ENCODE data around the gene TMEM167B.

Gene TMEM167B

DNA sequence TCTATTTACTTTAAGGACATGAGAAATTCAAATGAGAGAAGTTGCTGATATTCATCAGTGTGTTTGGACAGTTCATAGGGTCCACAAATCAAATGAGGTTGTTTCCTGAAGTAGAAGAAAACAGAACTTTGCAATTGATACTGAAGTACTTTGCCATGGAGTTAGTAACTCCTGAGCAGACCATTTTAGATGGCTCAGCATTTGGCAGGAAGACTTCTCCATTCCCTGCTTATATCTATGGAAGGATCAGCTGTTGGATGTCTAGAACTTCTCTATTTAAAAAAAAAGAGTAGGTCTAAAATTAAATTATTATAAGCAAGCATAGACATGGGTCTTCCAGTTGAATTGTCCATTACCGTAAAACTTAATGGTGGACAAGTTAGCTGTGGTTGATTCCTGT, 5.1 kb downstream of the TMEM167B start:
- Histone ChIP-seq H3K9me3 (ENCODE audit: control insufficient read depth in 2 of 2, low read length in 2 of 2) (no peaks in the 10 kb centered on the region), H3K9ac (ENCODE audit: low read depth in 1 of 2, low read length in 2 of 2) (peak overlapping the region in 1 of 2 donors; percentile 20), H3K27ac (ENCODE audit: low read depth in 2 of 2, low read length in 2 of 2) (peak overlapping the region in 1 of 2 donors; percentile 37), H3K4me3 (ENCODE audit: low read length in 2 of 2) (no peak overlapping the region), H3K4me1 (ENCODE audit: control insufficient read depth in 2 of 2, insufficient read depth in 2 of 2, low read length in 2 of 2) (peaks cover 17 to 25% of the 10 kb centered on the region in 2 donors), H3K36me3 (ENCODE audit: control insufficient read depth in 2 of 2, insufficient read depth in 2 of 2, low read length in 2 of 2) (peaks cover 12 to 15% of the 10 kb centered on the region in 2 donors), H3K27me3 (ENCODE audit: control insufficient read depth in 2 of 2, insufficient read depth in 2 of 2, low read length in 2 of 2) (no peaks in the 10 kb centered on the region)

DNA sequence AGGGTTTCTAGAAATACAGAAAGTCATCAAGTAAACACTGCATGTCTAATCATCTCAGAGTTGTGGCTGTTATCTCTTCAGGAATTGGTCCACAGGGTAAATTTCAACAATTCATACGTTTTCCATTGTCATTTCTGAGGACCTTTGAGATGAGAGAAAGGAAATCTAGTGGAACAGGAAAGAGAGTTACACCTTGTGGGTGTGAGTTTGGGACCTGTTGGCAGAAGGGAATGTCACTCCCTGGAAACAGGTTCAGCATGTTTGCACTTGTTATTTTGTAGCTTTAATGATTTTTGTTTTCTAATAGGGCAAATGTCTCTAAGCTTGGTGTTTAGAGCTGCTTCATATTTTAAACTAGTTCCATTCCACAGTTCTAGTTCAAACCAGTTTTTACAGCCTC, 5.6 kb downstream of the TMEM167B start:
- Histone ChIP-seq H3K4me1 (ENCODE audit: control insufficient read depth in 2 of 2, insufficient read depth in 2 of 2, low read length in 2 of 2) (peaks cover 17 to 26% of the 10 kb centered on the region in 2 donors), H3K4me3 (ENCODE audit: low read length in 2 of 2) (no peak overlapping the region), H3K27me3 (ENCODE audit: control insufficient read depth in 2 of 2, insufficient read depth in 2 of 2, low read length in 2 of 2) (no peaks in the 10 kb centered on the region), H3K36me3 (ENCODE audit: control insufficient read depth in 2 of 2, insufficient read depth in 2 of 2, low read length in 2 of 2) (peaks cover 12 to 15% of the 10 kb centered on the region in 2 donors), H3K9me3 (ENCODE audit: control insufficient read depth in 2 of 2, low read length in 2 of 2) (no peaks in the 10 kb centered on the region), H3K27ac (ENCODE audit: low read depth in 2 of 2, low read length in 2 of 2) (peak overlapping the region in 1 of 2 donors; percentile 37), H3K9ac (ENCODE audit: low read depth in 1 of 2, low read length in 2 of 2) (peak overlapping the region in 1 of 2 donors; percentile 26)

DNA sequence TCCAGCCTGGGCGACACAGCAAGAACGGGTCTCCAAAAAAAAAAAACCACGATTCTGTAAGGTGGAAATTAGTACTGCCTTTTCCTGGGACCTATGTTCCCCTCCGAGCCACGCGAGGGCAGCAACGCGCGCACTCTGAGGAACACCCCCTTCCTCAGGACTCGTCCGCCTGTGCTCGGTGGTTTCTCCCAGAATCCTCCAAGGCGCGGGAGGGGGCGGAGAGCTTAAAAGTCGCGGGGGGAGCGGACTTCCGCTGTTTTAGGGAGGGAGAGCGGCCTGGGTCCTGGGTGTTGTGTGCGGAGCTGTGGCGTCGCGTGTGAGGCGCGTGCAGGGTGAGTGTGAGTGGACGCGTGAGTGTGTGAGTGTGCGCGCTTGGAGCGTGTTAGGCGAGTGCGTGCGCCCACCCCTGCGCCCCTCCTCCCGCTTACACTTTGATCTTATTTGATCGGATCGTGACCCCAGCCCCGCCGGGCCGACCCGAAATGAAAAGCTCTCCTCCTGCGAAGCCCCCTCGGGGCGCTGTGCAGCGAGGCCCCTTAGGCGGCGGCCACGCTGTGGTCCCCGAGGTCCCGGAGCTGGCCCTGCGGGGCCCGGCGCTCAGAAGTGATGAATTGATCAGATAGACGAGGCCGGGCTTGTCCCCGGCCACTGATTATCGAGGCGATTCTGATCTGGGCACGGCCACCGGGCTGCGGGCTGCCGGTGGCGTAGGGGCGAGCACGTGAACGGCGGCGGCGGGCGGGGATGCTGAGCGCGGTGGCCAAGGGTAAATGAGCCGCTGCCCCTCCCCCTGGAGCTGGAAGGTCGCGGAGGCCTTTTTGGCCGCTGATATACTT, 9.6 kb downstream of the TMEM167B start:
- no peaks in the 10 kb centered on the region for H3K9me3 ChIP-seq (ENCODE audit: control insufficient read depth in 2 of 2, low read length in 2 of 2)
- H3K36me3 ChIP-seq (ENCODE audit: control insufficient read depth in 2 of 2, insufficient read depth in 2 of 2, low read length in 2 of 2) = peaks cover 0 to 2% of the 10 kb centered on the region in 2 donors
- peak overlapping the region; percentile 95 to 96 for H3K27ac ChIP-seq (ENCODE audit: low read depth in 2 of 2, low read length in 2 of 2)
- H3K9ac ChIP-seq (ENCODE audit: low read depth in 1 of 2, low read length in 2 of 2) = peak overlapping the region; percentile 95 to 99
- peaks cover 3 to 12% of the 10 kb centered on the region in 2 donors for H3K4me1 ChIP-seq (ENCODE audit: control insufficient read depth in 2 of 2, insufficient read depth in 2 of 2, low read length in 2 of 2)
- no peaks in the 10 kb centered on the region for H3K27me3 ChIP-seq (ENCODE audit: control insufficient read depth in 2 of 2, insufficient read depth in 2 of 2, low read length in 2 of 2)
- peak overlapping the region; percentile 88 to 91 for H3K4me3 ChIP-seq (ENCODE audit: low read length in 2 of 2)

DNA sequence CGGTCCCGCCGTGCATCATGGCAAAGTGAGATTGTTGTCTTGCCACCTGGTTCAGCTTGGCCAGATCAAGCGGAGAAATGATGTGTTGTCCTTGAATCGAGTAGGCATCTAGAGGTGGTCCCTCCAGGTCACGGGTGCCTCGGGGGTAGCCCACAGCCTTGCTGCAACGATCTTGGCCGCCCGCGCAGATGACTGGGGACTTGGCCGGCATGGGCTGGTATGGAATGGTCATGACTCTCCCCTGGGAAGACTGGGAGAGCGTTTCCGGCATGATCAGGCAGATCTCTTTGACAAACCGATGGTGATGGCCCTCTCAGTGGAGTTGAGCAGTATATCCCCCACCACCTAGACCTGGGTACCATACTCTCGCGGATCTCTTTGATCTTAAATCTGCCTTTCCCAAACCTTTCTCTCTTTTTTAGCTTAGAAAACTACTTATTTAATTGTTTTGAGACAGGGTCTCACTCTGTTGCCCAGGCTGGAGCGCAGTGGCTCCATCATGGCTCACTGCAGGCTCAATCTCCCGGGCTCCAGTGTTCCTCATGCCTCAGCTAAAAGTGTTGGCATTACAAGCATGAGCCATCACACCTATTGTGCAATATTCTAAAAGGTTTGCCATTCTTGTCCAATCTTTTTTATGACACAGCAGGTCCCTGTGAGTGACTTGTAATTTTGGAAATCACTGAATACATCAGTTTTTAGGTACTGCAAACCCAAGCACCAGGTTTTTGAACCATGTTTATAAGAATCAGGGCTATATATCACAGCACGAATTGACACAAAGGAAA, 14.0 kb downstream of the TMEM167B start:
- Histone ChIP-seq H3K27ac (ENCODE audit: low read depth in 2 of 2, low read length in 2 of 2) (no peak overlapping the region), H3K27me3 (ENCODE audit: control insufficient read depth in 2 of 2, insufficient read depth in 2 of 2, low read length in 2 of 2) (no peaks in the 10 kb centered on the region), H3K4me3 (ENCODE audit: low read length in 2 of 2) (no peak overlapping the region)

DNA sequence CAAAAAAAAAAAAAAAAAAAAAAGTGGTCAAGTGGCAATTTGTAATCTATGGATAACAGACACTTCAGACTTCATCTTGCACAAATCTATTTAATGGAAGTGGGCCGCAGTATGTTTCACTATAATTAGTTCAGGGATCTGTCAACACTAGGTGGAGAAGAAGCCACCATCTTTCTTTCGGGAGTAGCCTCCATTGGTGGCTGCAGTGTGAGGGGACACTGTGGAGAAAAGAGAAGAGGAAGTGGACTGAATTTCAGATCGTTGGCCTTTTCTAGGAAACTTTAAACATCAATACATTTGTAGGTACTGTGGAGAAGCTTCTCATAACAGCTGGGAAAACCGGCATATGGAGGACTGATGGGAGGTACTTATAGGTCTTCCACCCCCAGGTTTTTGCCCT, 15.3 kb downstream of the TMEM167B start:
- no peak overlapping the region for H3K27ac ChIP-seq (ENCODE audit: low read depth in 2 of 2, low read length in 2 of 2)
- no peaks in the 10 kb centered on the region for H3K27me3 ChIP-seq (ENCODE audit: control insufficient read depth in 2 of 2, insufficient read depth in 2 of 2, low read length in 2 of 2)
- no peaks in the 10 kb centered on the region for H3K36me3 ChIP-seq (ENCODE audit: control insufficient read depth in 2 of 2, insufficient read depth in 2 of 2, low read length in 2 of 2)
- no peaks in the 10 kb centered on the region for H3K9me3 ChIP-seq (ENCODE audit: control insufficient read depth in 2 of 2, low read length in 2 of 2)
- H3K4me1 ChIP-seq (ENCODE audit: control insufficient read depth in 2 of 2, insufficient read depth in 2 of 2, low read length in 2 of 2) = peaks cover under 1 to 3% of the 10 kb centered on the region in 2 donors
- H3K9ac ChIP-seq (ENCODE audit: low read depth in 1 of 2, low read length in 2 of 2) = no peak overlapping the region
- H3K4me3 ChIP-seq (ENCODE audit: low read length in 2 of 2) = no peak overlapping the region

More for the DNA sequence above, 14.0 kb downstream of the TMEM167B start:
- Histone ChIP-seq H3K36me3 (ENCODE audit: control insufficient read depth in 2 of 2, insufficient read depth in 2 of 2, low read length in 2 of 2) (no peaks in the 10 kb centered on the region), H3K4me1 (ENCODE audit: control insufficient read depth in 2 of 2, insufficient read depth in 2 of 2, low read length in 2 of 2) (peaks cover 3% of the 10 kb centered on the region in 2 donors), H3K9me3 (ENCODE audit: control insufficient read depth in 2 of 2, low read length in 2 of 2) (no peaks in the 10 kb centered on the region), H3K9ac (ENCODE audit: low read depth in 1 of 2, low read length in 2 of 2) (no peak overlapping the region)

DNA sequence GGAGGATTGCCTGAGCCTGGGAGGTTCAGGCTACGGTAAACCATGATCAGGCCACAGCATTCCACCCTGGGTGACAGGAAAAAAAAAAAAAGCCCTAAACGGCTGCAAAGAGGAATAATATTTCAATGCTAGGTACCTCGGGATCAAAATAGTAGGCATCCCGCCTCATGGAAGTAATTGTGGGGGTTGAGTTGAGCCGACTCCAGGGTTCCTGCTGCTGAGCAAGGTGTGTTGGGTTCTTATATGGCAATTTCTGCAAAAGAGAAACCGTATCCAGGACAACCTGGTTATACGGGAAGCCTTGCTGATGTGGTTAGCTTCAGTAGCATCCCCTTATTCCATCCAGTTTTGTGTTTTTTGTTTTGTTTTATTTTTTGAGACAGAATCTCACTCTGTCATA, 17.2 kb downstream of the TMEM167B start:
- Histone ChIP-seq H3K27me3 (ENCODE audit: control insufficient read depth in 2 of 2, insufficient read depth in 2 of 2, low read length in 2 of 2) (no peaks in the 10 kb centered on the region), H3K9ac (ENCODE audit: low read depth in 1 of 2, low read length in 2 of 2) (no peak overlapping the region), H3K27ac (ENCODE audit: low read depth in 2 of 2, low read length in 2 of 2) (no peak overlapping the region), H3K4me1 (ENCODE audit: control insufficient read depth in 2 of 2, insufficient read depth in 2 of 2, low read length in 2 of 2) (peaks cover 6% of the 10 kb centered on the region in 2 donors), H3K36me3 (ENCODE audit: control insufficient read depth in 2 of 2, insufficient read depth in 2 of 2, low read length in 2 of 2) (no peaks in the 10 kb centered on the region), H3K9me3 (ENCODE audit: control insufficient read depth in 2 of 2, low read length in 2 of 2) (no peaks in the 10 kb centered on the region), H3K4me3 (ENCODE audit: low read length in 2 of 2) (no peak overlapping the region)

DNA sequence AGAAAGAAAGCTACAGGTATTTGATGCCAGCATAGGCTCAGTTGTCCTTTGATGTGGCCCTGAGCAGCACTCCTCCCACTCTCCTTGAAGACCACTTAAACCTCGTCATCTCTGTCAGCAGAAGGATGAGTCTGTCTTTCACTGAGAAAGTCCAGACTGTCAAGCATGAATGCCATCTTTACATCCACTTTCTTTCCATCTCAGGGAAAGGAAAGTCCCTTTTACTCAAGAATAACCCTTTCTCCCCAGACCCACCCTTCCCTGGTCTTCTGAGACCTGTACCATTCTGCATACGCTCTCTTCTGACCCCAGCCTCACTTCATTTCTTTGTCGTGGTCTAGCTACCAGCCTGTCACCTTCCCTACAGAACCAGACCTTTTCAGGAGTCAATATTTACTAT, 19.3 kb downstream of the TMEM167B start:
- Histone ChIP-seq H3K27ac (ENCODE audit: low read depth in 2 of 2, low read length in 2 of 2) (no peak overlapping the region), H3K36me3 (ENCODE audit: control insufficient read depth in 2 of 2, insufficient read depth in 2 of 2, low read length in 2 of 2) (no peaks in the 10 kb centered on the region), H3K9ac (ENCODE audit: low read depth in 1 of 2, low read length in 2 of 2) (no peak overlapping the region), H3K9me3 (ENCODE audit: control insufficient read depth in 2 of 2, low read length in 2 of 2) (no peaks in the 10 kb centered on the region), H3K4me3 (ENCODE audit: low read length in 2 of 2) (no peak overlapping the region), H3K27me3 (ENCODE audit: control insufficient read depth in 2 of 2, insufficient read depth in 2 of 2, low read length in 2 of 2) (peaks cover 0 to 4% of the 10 kb centered on the region in 2 donors), H3K4me1 (ENCODE audit: control insufficient read depth in 2 of 2, insufficient read depth in 2 of 2, low read length in 2 of 2) (peaks cover 20 to 24% of the 10 kb centered on the region in 2 donors)

DNA sequence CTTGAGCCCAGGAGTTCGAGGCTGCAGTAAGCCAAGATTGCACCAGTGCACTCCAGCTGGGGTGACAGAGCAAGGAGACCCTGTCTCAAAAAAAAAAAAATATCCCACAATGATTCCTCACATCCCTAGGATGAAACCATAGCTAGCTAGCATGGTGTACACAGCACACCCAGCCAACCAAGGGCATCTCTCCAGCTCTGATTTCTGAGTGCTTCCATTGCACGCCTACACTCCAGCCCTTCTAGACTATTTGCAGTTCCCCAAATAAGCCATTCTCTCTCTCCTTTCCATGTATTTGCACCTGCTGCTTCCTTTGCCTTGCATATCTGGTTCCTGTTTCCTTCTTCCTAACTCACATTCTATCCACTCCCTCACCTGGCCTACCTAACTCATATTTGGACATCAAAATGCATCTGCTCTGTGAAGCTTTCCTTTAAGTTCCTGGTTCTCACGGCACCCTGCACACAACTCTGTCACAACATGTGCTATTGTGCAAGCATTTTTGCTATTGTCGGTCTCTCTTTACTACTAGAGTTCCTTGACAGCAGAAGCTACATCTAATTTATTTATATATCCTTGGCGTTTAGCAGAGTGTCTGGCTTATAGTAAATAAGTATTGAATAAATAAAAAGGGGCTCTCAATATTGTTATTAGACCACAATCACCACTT, 21.0 kb downstream of the TMEM167B start:
- H3K4me1 ChIP-seq (ENCODE audit: control insufficient read depth in 2 of 2, insufficient read depth in 2 of 2, low read length in 2 of 2) = peaks cover 24 to 28% of the 10 kb centered on the region in 2 donors
- H3K9me3 ChIP-seq (ENCODE audit: control insufficient read depth in 2 of 2, low read length in 2 of 2) = no peaks in the 10 kb centered on the region
- no peak overlapping the region for H3K4me3 ChIP-seq (ENCODE audit: low read length in 2 of 2)
- peaks cover 0 to 4% of the 10 kb centered on the region in 2 donors for H3K27me3 ChIP-seq (ENCODE audit: control insufficient read depth in 2 of 2, insufficient read depth in 2 of 2, low read length in 2 of 2)
- no peak overlapping the region for H3K9ac ChIP-seq (ENCODE audit: low read depth in 1 of 2, low read length in 2 of 2)
- H3K27ac ChIP-seq (ENCODE audit: low read depth in 2 of 2, low read length in 2 of 2) = no peak overlapping the region
- no peaks in the 10 kb centered on the region for H3K36me3 ChIP-seq (ENCODE audit: control insufficient read depth in 2 of 2, insufficient read depth in 2 of 2, low read length in 2 of 2)

DNA sequence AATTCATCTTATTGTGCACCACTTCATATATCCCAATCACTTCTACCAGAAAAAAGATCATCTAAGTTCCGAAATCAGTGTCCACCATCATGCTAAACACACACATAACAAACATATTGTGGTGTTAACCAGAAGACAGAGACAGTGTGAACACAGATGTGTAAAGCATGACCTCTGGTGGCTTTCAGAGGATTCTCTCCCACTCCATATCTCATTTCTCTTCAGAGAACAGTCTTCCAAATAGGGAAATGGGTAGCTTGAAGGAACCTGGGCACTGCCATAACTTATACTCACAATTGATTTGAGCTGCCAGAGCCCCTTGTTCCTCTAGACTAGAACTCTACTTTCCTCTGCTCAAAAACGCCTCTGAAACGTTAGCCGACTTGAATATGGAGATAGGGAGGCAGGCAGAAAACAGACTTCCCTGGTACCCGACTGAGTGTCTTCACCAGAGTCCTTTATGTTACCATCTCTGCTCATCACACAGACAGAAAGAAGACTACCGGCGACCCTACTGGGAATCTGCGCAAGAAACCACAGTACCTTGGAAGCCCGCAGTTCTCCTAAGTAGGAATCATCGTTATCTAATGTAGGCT, 21.6 kb downstream of the TMEM167B start:
- H3K9me3 ChIP-seq (ENCODE audit: control insufficient read depth in 2 of 2, low read length in 2 of 2) = no peaks in the 10 kb centered on the region
- H3K9ac ChIP-seq (ENCODE audit: low read depth in 1 of 2, low read length in 2 of 2) = no peak overlapping the region
- H3K27me3 ChIP-seq (ENCODE audit: control insufficient read depth in 2 of 2, insufficient read depth in 2 of 2, low read length in 2 of 2) = peaks cover 0 to 4% of the 10 kb centered on the region in 2 donors
- peaks cover 24 to 28% of the 10 kb centered on the region in 2 donors for H3K4me1 ChIP-seq (ENCODE audit: control insufficient read depth in 2 of 2, insufficient read depth in 2 of 2, low read length in 2 of 2)
- no peaks in the 10 kb centered on the region for H3K36me3 ChIP-seq (ENCODE audit: control insufficient read depth in 2 of 2, insufficient read depth in 2 of 2, low read length in 2 of 2)
- peak overlapping the region; percentile 17 to 53 for H3K4me3 ChIP-seq (ENCODE audit: low read length in 2 of 2)
- no peak overlapping the region for H3K27ac ChIP-seq (ENCODE audit: low read depth in 2 of 2, low read length in 2 of 2)
